Measurements from ENCODE around the gene MSTO1. TPM values are rescaled to one million over a fixed set of nuclear protein-coding genes. Genes with fewer than 3 reads are reported as not detected.
"Not testable (repeated sequence)": the region's sequence is repeated elsewhere in the genome, so short reads cannot be mapped to it uniquely, and the experiment has no call there.

The MSTO1 gene
- total RNA-seq (2021), result 80.5 and 83.3 TPM in 2 replicates
- Bru-seq, nascent RNA, result percentile 71 among the genes with signal in this experiment
- BruChase-seq, experiment 1, labeled RNA remaining after a 2-hour chase, result percentile 65 among the genes with signal in this experiment
- percentile 70 among the genes with signal in this experiment for BruChase-seq, experiment 2, labeled RNA remaining after a 6-hour chase
- long read RNA-seq, transcript MSTO1-201 (14 exons, 2,431 nt), result major isoform, 7 of 22 reads
- long read RNA-seq, partial matches to known transcripts, result 2 of 22 reads
- long read RNA-seq, other reads (novel, unspliced or antisense), result 10 of 22 reads

DNA sequence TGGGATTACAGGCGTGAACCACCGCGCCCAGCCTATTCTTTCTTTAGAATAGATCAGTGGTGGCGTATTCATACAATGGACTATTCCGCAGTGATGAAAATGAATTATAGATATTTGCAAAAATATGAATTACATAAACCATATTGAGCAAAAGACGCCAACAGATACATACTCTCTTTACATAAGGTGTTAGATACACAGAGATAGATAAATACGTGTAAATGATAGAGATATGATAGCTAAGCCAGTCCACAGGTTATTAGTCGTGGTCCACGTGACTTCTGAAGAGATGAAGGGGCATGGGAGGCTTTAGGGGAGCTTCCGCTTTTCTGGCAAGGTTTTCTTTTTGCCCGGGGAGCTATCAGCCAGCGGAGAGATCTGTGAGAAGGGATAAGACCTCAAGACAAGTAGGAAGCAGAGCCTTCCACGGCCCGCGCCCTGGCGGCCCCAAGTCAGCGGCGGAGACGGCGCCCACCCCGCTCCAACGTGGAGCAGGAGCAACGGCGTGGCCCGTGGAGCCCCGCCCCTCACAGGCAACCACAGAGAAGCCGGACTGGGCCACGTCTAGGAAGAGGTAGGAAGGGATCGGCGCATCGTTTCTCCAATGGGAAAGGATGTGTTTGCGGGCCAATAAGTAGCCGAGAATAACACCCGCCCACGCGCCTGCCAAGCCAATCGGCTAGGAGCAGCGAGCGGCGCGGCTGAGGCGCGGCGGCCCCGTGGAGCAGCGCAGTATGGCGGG, at the start of gene MSTO1:
Gene MSTO1, plus strand, starts transcription at position 704 of the 742 bp plus-strand sequence. Its CDS starts 31 bp downstream, at position 735.
- TF ChIP-seq, protein P1, sequence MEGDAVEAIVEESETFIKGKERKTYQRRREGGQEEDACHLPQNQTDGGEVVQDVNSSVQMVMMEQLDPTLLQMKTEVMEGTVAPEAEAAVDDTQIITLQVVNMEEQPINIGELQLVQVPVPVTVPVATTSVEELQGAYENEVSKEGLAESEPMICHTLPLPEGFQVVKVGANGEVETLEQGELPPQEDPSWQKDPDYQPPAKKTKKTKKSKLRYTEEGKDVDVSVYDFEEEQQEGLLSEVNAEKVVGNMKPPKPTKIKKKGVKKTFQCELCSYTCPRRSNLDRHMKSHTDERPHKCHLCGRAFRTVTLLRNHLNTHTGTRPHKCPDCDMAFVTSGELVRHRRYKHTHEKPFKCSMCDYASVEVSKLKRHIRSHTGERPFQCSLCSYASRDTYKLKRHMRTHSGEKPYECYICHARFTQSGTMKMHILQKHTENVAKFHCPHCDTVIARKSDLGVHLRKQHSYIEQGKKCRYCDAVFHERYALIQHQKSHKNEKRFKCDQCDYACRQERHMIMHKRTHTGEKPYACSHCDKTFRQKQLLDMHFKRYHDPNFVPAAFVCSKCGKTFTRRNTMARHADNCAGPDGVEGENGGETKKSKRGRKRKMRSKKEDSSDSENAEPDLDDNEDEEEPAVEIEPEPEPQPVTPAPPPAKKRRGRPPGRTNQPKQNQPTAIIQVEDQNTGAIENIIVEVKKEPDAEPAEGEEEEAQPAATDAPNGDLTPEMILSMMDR (conservative IDR thresholded peaks at IDR 0.05; ENCODE audit: low read depth, low read length), result no peak
- TF ChIP-seq EZH2 (IDR thresholded peaks at IDR 0.05; ENCODE audit: borderline replicate concordance, low read depth, low read length, poor library complexity, severe bottlenecking), result no peak
- TSS peak; percentile 99 for BruUV-seq (replicated peaks)

DNA sequence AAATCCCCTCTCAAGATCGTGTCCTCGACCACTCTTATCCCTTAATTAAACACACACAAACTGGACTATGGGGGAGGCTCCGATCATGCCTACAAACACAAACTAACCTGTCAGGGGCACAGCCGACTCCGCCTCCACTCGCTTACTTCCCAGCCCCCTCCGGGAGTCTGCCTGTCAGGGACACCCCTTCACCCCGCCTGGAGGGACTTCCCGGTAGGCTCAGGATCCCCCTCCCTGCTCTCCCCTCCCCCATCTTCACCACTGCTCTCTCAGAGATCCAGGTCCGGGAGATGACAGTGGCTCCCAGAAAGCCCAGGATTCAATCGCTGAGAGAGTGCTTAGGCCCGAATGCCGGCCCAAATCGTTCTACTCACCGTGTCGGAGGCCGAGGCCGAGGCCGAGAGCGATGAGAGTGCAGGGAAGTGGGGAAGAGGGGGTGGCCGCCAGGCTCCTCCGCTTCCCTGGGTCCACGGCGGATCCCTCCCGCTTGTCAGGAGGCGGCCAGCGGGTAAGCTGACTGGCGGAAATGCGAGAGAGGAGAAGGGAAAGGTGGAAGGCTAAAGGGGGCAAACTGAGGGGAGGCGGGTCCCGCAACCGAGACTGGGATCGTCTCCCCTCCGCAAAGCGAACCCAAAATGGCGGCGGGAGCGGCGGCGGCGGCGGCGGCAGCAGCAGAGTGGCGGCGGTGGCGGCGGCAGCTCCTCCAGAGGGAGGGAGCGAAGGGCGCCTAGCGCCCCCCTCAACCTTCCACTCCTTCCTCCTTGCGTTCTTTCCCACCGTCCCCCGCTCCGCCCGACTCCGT, 48.0 kb upstream of the MSTO1 start:
- CTCF ChIA-PET, result interaction anchor here (0.5 kb wide), 1 partner anchor 198 kb away, joined by 3 read pairs; no protein-coding TSS in a partner anchor
- H3K36me3 ChIP-seq (ENCODE audit: insufficient read depth, low read length, poor library complexity, severe bottlenecking); H3K9me3 ChIP-seq (ENCODE audit: low read depth, low read length, poor library complexity, severe bottlenecking); H3K27me3 ChIP-seq (replicated peaks; ENCODE audit: insufficient read depth, low read depth, low read length, poor library complexity); BruUV-seq (replicated peaks); POLR2A ChIA-PET (ENCODE audit: low non-redundant PET): not testable (repeated sequence)
- Histone ChIP-seq H3K4me3 (ENCODE audit: low read depth, low read length, poor library complexity, severe bottlenecking) (peak overlapping the region; percentile 87), H3K4me1 (ENCODE audit: insufficient read depth, low read length, poor library complexity, severe bottlenecking) (peaks cover 13% of the 10 kb centered on the region), H3K27ac (ENCODE audit: low read depth, low read length, poor library complexity, severe bottlenecking) (peak overlapping the region; percentile 100)
- DNase-seq (ENCODE audit: low spot score), result peak; percentile 82
- intact Hi-C loops (cut with micrococcal nuclease; ENCODE audit: unreplicated experiment), result loop anchor here (10.0 kb wide), 1 partner anchor 237 kb away; the partner anchor contains the start of gene RUSC1

More for the DNA sequence above, at the start of gene MSTO1:
- Histone ChIP-seq H3K9me3 (ENCODE audit: low read depth, low read length, poor library complexity, severe bottlenecking) (no peaks in the 10 kb centered on the region), H3K4me3 (ENCODE audit: low read depth, low read length, poor library complexity, severe bottlenecking) (peak within 1 kb of the TSS; percentile 45), H3K4me1 (ENCODE audit: insufficient read depth, low read length, poor library complexity, severe bottlenecking) (no peaks in the 10 kb centered on the region), H3K36me3 (ENCODE audit: insufficient read depth, low read length, poor library complexity, severe bottlenecking) (peaks cover 9% of the 10 kb centered on the region), H3K27ac (ENCODE audit: low read depth, low read length, poor library complexity, severe bottlenecking) (peak within 1 kb of the TSS; percentile 52), H3K27me3 (replicated peaks; ENCODE audit: insufficient read depth, low read depth, low read length, poor library complexity) (no peaks in the 10 kb centered on the region)
- peak; percentile 99 for DNase-seq (ENCODE audit: low spot score)
- intact Hi-C loops (cut with micrococcal nuclease; ENCODE audit: unreplicated experiment), result no loop called here
- POLR2A ChIA-PET (ENCODE audit: low non-redundant PET), result no interaction called here
- CTCF ChIA-PET, result no interaction called here

DNA sequence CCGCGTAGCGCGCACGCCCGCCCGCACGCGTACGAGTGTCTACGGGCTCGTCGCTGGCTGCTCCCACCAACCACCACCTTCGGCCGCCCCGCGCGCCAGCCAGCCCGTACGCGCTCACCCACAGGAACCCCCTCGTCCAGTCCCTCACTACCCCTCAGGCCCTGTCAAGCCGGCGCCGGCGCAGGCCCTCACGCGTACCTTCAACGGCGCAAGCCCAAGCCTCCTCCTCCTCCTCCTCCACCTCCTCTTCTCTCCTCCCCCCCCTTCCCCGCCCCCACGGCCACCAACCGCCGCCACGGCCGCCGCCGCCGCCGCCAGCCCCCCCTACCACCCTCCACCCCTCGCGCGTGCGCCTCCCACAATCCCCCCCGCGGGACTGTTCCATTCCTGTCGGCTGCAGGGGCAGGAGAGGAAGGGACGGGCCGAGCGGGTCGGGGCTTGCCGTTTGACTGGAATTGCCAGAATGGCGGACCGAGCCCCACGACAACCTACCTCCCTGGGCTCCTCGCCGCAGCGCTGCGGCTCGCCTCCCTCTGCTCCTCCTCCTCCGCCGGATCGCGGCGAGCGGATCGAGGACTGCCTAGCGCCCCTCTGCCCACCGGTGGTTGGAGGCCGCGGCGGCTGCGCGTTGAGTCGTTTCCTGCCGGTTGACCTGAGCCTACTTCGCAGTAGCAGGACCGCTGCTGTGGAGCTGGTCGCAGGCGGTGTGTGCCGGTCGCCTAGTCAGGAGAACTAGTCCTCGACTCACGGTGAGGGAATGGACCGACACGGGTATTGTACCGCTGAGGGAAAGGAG, 47.2 kb upstream of the MSTO1 start, which contains the start of gene ASH1L:
Gene ASH1L, minus strand, starts transcription at position 223 of the 796 bp plus-strand sequence. CDS start 41,284 bp downstream, outside the sequence.
- Histone ChIP-seq H3K27ac (ENCODE audit: low read depth, low read length, poor library complexity, severe bottlenecking) (peak within 1 kb of the TSS; percentile 100), H3K4me1 (ENCODE audit: insufficient read depth, low read length, poor library complexity, severe bottlenecking) (peaks cover 13% of the 10 kb centered on the region), H3K36me3 (ENCODE audit: insufficient read depth, low read length, poor library complexity, severe bottlenecking) (no peaks in the 10 kb centered on the region), H3K4me3 (ENCODE audit: low read depth, low read length, poor library complexity, severe bottlenecking) (peak within 1 kb of the TSS; percentile 87), H3K27me3 (replicated peaks; ENCODE audit: insufficient read depth, low read depth, low read length, poor library complexity) (no peaks in the 10 kb centered on the region), H3K9me3 (ENCODE audit: low read depth, low read length, poor library complexity, severe bottlenecking) (no peaks in the 10 kb centered on the region)
- peak; percentile 97 for DNase-seq (ENCODE audit: low spot score)
- POLR2A ChIA-PET (ENCODE audit: low non-redundant PET), result interaction anchor here (0.7 kb wide), 1 partner anchor 297 kb away, joined by 3 read pairs; no protein-coding TSS in a partner anchor
- no TSS peak for BruUV-seq (replicated peaks)
- intact Hi-C loops (cut with micrococcal nuclease; ENCODE audit: unreplicated experiment), result loop anchor here (10.0 kb wide), 1 partner anchor 238 kb away; the partner anchor contains the start of gene RUSC1
- CTCF ChIA-PET, result interaction anchor here (0.5 to 0.6 kb wide), 2 partner anchors 198 to 567 kb away, joined by 3 read pairs; no protein-coding TSS in a partner anchor
- TF ChIP-seq, protein P1 (conservative IDR thresholded peaks at IDR 0.05; ENCODE audit: low read depth, low read length), result no peak
- no peak for TF ChIP-seq EZH2 (IDR thresholded peaks at IDR 0.05; ENCODE audit: borderline replicate concordance, low read depth, low read length, poor library complexity, severe bottlenecking)

DNA sequence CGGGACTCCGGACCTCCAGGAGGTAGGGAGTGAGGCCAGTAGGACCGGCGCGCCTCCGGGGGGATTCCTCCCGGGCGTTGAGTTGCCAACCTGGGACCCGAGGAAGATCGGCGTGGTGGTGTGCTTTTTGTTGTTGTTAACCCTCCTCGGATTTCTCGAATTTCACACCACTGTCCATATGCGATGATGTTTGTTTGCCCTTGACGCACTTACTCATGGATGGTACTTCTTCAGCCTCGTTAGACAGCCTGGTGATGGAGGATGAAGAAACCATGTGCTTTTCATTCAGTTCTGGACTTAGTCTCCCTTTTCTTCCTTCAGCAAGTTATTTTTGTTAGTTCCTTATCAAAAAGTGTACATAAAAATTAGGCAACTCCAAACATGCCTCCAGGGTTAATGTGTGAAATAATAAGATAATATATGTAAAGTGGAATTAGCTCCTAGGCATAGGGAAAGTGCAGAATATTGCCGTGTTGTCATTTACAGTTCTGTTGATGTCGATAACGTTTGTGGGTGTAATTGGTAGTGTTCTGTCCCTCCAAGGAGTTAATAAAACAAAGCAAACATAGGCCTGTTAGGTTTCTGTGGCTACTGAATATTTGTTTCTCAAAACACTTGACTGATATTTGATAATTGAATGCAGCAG, 46.5 kb upstream of the MSTO1 start:
- TSS peak; percentile 70 for BruUV-seq (replicated peaks)
- peak overlapping the region; percentile 100 for H3K27ac ChIP-seq (ENCODE audit: low read depth, low read length, poor library complexity, severe bottlenecking)
- DNase-seq (ENCODE audit: low spot score); H3K27me3 ChIP-seq (replicated peaks; ENCODE audit: insufficient read depth, low read depth, low read length, poor library complexity); H3K9me3 ChIP-seq (ENCODE audit: low read depth, low read length, poor library complexity, severe bottlenecking); H3K36me3 ChIP-seq (ENCODE audit: insufficient read depth, low read length, poor library complexity, severe bottlenecking): not testable (repeated sequence)
- H3K4me3 ChIP-seq (ENCODE audit: low read depth, low read length, poor library complexity, severe bottlenecking), result peak overlapping the region; percentile 87
- intact Hi-C loops (cut with micrococcal nuclease; ENCODE audit: unreplicated experiment), result loop anchor here (10.0 kb wide), 1 partner anchor 239 kb away; the partner anchor contains the start of gene RUSC1
- POLR2A ChIA-PET (ENCODE audit: low non-redundant PET), result interaction anchor here (0.7 kb wide), 1 partner anchor 296 kb away, joined by 3 read pairs; no protein-coding TSS in a partner anchor
- peaks cover 13% of the 10 kb centered on the region for H3K4me1 ChIP-seq (ENCODE audit: insufficient read depth, low read length, poor library complexity, severe bottlenecking)
- CTCF ChIA-PET, result interaction anchor here (0.6 kb wide), 1 partner anchor 566 kb away, joined by 3 read pairs; no protein-coding TSS in a partner anchor
